HG03469 (cell line): ENCODE results near the gene ABCG4.
"Not testable (repeated sequence)": the region's sequence is repeated elsewhere in the genome, so short reads cannot be mapped to it uniquely, and the experiment has no call there.

Experiments used
- ATAC-seq: cut with Tn5 transposase; IDR thresholded peaks from one replicate; pipeline ENCODE4 v1.9.1; 2021; ENCODE audit warnings: mild to moderate bottlenecking, moderate library complexity, moderate number of reproducible peaks; ENCODE audit not compliant: unreplicated experiment

The ABCG4 gene

GRCh38 chr11:119152604-119153003, 3.8 kb downstream of the ABCG4 start:
- no peak for ATAC-seq

GRCh38 chr11:119153049-119153818, 4.4 kb downstream of the ABCG4 start:
- ATAC-seq: no peak

GRCh38 chr11:119154178-119154577, 5.3 kb downstream of the ABCG4 start:
- ATAC-seq: no peak

- no peak for ATAC-seq
Measured at GRCh38 chr11:119155733-119156492, 7.1 kb downstream of the ABCG4 start.

GRCh38 chr11:119156496-119156895, 7.6 kb downstream of the ABCG4 start:
- no peak for ATAC-seq

GRCh38 chr11:119157063-119157462, 8.2 kb downstream of the ABCG4 start:
- no peak for ATAC-seq

- no peak for ATAC-seq
Measured at GRCh38 chr11:119158467-119158866, 9.6 kb downstream of the ABCG4 start.

- no peak for ATAC-seq
Measured at GRCh38 chr11:119160151-119160550, 11.3 kb downstream of the ABCG4 start.

GRCh38 chr11:119161871-119162270, 13.0 kb downstream of the ABCG4 start:
- no peak for ATAC-seq

GRCh38 chr11:119166368-119167076, 17.7 kb downstream of the ABCG4 start:
- no peak for ATAC-seq

GRCh38 chr11:119167077-119167458, 18.2 kb downstream of the ABCG4 start:
- not testable (repeated sequence) for ATAC-seq

GRCh38 chr11:119167933-119168332, 19.1 kb downstream of the ABCG4 start:
- ATAC-seq: no peak

GRCh38 chr11:119168471-119169281, 19.8 kb downstream of the ABCG4 start, which contains the start of gene NLRX1:
Gene NLRX1, plus strand, starts transcription at chr11:119168725. Its CDS starts 2,679 bp downstream, at chr11:119171404.
- ATAC-seq: peak; percentile 89

- ATAC-seq: no peak
Measured at GRCh38 chr11:119169282-119169719, 20.4 kb downstream of the ABCG4 start.

- no peak for ATAC-seq
Measured at GRCh38 chr11:119172513-119172912, 23.7 kb downstream of the ABCG4 start.

- ATAC-seq: no peak
Measured at GRCh38 chr11:119173453-119173852, 24.6 kb downstream of the ABCG4 start.

GRCh38 chr11:119175493-119176077, 26.7 kb downstream of the ABCG4 start:
- no peak for ATAC-seq

- ATAC-seq: no peak
Measured at GRCh38 chr11:119178166-119178680, 29.4 kb downstream of the ABCG4 start.

- no peak for ATAC-seq
Measured at GRCh38 chr11:119179342-119179741, 30.5 kb downstream of the ABCG4 start.

- no peak for ATAC-seq
Measured at GRCh38 chr11:119179983-119180382, 31.1 kb downstream of the ABCG4 start.
